Left lung (tissue), 10 donors: ENCODE results near the gene THBS4. TPM values are rescaled to one million over a fixed set of nuclear protein-coding genes. Genes with fewer than 3 reads are reported as not detected.

Experiments used
- ATAC-seq: fragments of 200-7000 bp; cut with Tn5 transposase; one replicate; pipeline ENCODE4 v1.9.1; 2020; ENCODE audit warnings: moderate library complexity
- DNase-seq, 4 donors: peaks; one replicate each; pipeline ENCODE4 v3.0.0-alpha.2; 2013 to 2020
- H3K27ac ChIP-seq, 2 donors: fragments of 200-600 bp; sonication (generic) in 1 of 2; one replicate each; pipeline versions ENCODE4 v1.5.0 to v1.8.0; 2020 to 2021
- H3K27me3 ChIP-seq, 2 donors: fragments of 200-600 bp; sonication (generic) in 1 of 2; one replicate each; pipeline versions ENCODE4 v1.5.0 to v1.8.0; 2020 to 2021
- H3K36me3 ChIP-seq, 2 donors: fragments of 200-600 bp; sonication (generic) in 1 of 2; one replicate each; pipeline versions ENCODE4 v1.5.0 to v1.8.0; 2020 to 2021
- H3K4me1 ChIP-seq, 2 donors: fragments of 200-600 bp; one replicate each; pipeline ENCODE4 v1.8.0; 2021
- H3K4me3 ChIP-seq, 2 donors: fragments of 200-600 bp; sonication (generic) in 1 of 2; one replicate each; pipeline versions ENCODE4 v1.5.0 to v1.8.0; 2020 to 2021; ENCODE audit warnings: mild to moderate bottlenecking in 1 of 2
- H3K9me3 ChIP-seq, 2 donors: fragments of 200-600 bp; sonication (generic) in 1 of 2; one replicate each; pipeline versions ENCODE4 v1.5.0 to v1.8.0; 2020 to 2021
- CTCF ChIP-seq, 2 donors: fragments of 200-600 bp; sonication (generic) in 1 of 2; IDR thresholded peaks; one replicate each; pipeline versions ENCODE4 v1.5.0 to v1.8.0; 2021; ENCODE audit warnings: antibody characterized with exemption in 2 of 2
- intact Hi-C, 2 donors: fragments of 100-400 bp; cut with DNase I; formaldehyde crosslinking; loops; one replicate each; pipeline versions ENCODE4 v1.11.2 to v1.14.2; 2022
- polyA plus RNA-seq, 6 donors: library from polyadenylated mRNA; unstranded; fragments of 120-200 nt; gene quantifications; one replicate each; pipeline ENCODE4 v1.2.1, GENCODE V29; 2013; ENCODE audit not compliant: insufficient read length in 6 of 6
- total RNA-seq, 2 donors: library from RNA; stranded (reverse); fragmentation: NEBNext Ultra II Directional; extraction: Animal tissue kit (Norgen Biotek cat#: 25700); gene quantifications; one replicate each; pipeline ENCODE4 v1.2.1, GENCODE V29; 2021
- donor health status: DM: no; HTN: yes; CAD: no.
- donor health status: DM: no; HTN: no; CAD: no.

Gene THBS4
- total and polyA plus RNA-seq, 8 donors = 3.3 to 11.5 (median 5.9) TPM

DNA sequence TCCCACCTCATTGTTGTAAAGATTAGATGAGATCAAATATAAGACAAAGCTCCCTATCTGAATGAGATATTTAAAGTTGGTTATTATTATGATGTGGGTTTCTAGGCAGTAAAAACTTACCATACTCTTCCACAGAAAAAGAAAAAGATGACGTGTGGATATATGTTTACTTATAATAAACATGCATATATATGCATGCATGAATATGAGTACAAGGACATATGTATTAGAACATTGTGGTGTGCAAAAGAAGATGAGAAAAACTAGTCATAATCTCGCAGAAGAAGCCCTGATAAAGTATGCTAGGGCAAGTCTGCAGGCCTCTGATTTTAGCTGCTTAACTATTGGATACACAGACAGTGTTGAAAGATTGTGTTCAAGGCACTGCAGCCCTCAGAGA is 10.1 kb upstream of the THBS4 start:
- no peak overlapping the region for H3K27ac ChIP-seq
- H3K9me3 ChIP-seq = no peaks in the 10 kb centered on the region
- ATAC-seq (no peak), DNase-seq (no peak)
- H3K36me3 ChIP-seq = no peaks in the 10 kb centered on the region
- no peak overlapping the region for H3K4me3 ChIP-seq
- intact Hi-C loops = no loop called here
- no peaks in the 10 kb centered on the region for H3K4me1 ChIP-seq
- TF ChIP-seq CTCF (IDR thresholded peaks at IDR 0.05) = no peak
- H3K27me3 ChIP-seq = no peaks in the 10 kb centered on the region

GRCh38 chr5:80026841-80027240 is 8.3 kb upstream of the THBS4 start:
- ATAC-seq = no peak
- H3K27ac ChIP-seq = no peak overlapping the region
- no peaks in the 10 kb centered on the region for H3K27me3 ChIP-seq
- no peak for TF ChIP-seq CTCF (IDR thresholded peaks at IDR 0.05)
- DNase-seq = no peak
- no peaks in the 10 kb centered on the region for H3K36me3 ChIP-seq
- H3K4me1 ChIP-seq = no peaks in the 10 kb centered on the region
- no peak overlapping the region for H3K4me3 ChIP-seq
- intact Hi-C loops = no loop called here
- no peaks in the 10 kb centered on the region for H3K9me3 ChIP-seq

DNA sequence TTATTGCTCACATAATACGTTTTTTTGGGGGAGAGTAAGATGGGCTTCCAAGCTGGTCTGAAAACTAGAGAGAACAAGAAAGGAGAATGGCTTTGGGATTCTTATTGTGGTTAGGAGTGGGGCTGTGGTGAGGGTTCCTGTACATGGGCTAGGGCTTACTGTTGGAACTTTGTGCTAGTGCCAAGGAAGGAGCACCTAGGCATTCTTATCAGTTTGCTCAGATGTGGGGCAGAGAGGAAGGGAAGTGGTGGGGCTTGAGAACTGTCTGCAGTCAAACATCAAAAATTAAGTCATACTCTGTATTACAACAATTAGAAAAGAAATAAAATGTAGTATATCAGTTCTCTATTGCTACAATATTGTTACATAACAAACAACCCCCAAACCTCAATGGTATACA is 4.0 kb upstream of the THBS4 start:
- ATAC-seq = no peak

GRCh38 chr5:80033513-80033912 is 1.6 kb upstream of the THBS4 start:
- DNase-seq = no peak
- H3K4me3 ChIP-seq = no peak overlapping the region
- H3K4me1 ChIP-seq = peaks cover 0 to 10% of the 10 kb centered on the region in 2 donors
- ATAC-seq = no peak
- H3K9me3 ChIP-seq = no peaks in the 10 kb centered on the region
- intact Hi-C loops = no loop called here
- H3K27me3 ChIP-seq = peaks cover 41 to 52% of the 10 kb centered on the region in 2 donors
- no peak for TF ChIP-seq CTCF (IDR thresholded peaks at IDR 0.05)
- no peak overlapping the region for H3K27ac ChIP-seq
- H3K36me3 ChIP-seq = no peaks in the 10 kb centered on the region

More for the DNA sequence above, 4.0 kb upstream of the THBS4 start:
- Histone ChIP-seq H3K27me3 (peaks cover 22 to 32% of the 10 kb centered on the region in 2 donors), H3K27ac (no peak overlapping the region), H3K36me3 (no peaks in the 10 kb centered on the region), H3K4me3 (no peak overlapping the region), H3K9me3 (no peaks in the 10 kb centered on the region), H3K4me1 (peaks cover 0 to 10% of the 10 kb centered on the region in 2 donors)
- TF ChIP-seq CTCF (IDR thresholded peaks at IDR 0.05) = no peak
- intact Hi-C loops = no loop called here
- DNase-seq = no peak

GRCh38 chr5:80034559-80034958 is 589 bp upstream of the THBS4 start:
- Histone ChIP-seq H3K9me3 (no peaks in the 10 kb centered on the region), H3K27ac (no peak overlapping the region), H3K36me3 (no peaks in the 10 kb centered on the region), H3K27me3 (peaks cover 41 to 53% of the 10 kb centered on the region in 2 donors), H3K4me3 (no peak overlapping the region), H3K4me1 (peaks cover 0 to 10% of the 10 kb centered on the region in 2 donors)
- DNase-seq = no peak
- no peak for TF ChIP-seq CTCF (IDR thresholded peaks at IDR 0.05)
- intact Hi-C loops = no loop called here
- ATAC-seq = no peak
